Vagina (tissue), 2 donors: ENCODE data around the gene ZC3HAV1. TPM values are rescaled to one million over a fixed set of nuclear protein-coding genes. Genes with fewer than 3 reads are reported as not detected.
"Not testable (repeated sequence)": the region's sequence is repeated elsewhere in the genome, so short reads cannot be mapped to it uniquely, and the experiment has no call there.

Source experiments
- DNase-seq, 2 donors: peaks; one replicate each; pipeline ENCODE4 v3.0.0-alpha.2; 2017; ENCODE audit errors: extremely low spot score in 2 of 2
- H3K27ac ChIP-seq: fragments of 200-600 bp; sonication (generic); one replicate; pipeline ENCODE4 v1.5.1; 2019
- H3K27me3 ChIP-seq: fragments of 200-600 bp; sonication (generic); one replicate; pipeline ENCODE4 v1.5.1; 2019
- H3K36me3 ChIP-seq, 2 donors: fragments of 200-600 bp; sonication (generic); one replicate each; pipeline ENCODE4 v1.5.1; 2017 to 2019
- H3K4me1 ChIP-seq: fragments of 200-600 bp; sonication (generic); one replicate; pipeline ENCODE4 v1.5.1; 2019
- H3K4me3 ChIP-seq, 2 donors: fragments of 200-600 bp; sonication (generic); 1 replicate in 1 of 2; 2 replicates in 1 of 2; pipeline ENCODE4 v1.5.1; 2016 to 2019
- H3K9me3 ChIP-seq: fragments of 200-600 bp; sonication (generic); one replicate; pipeline ENCODE4 v1.5.1; 2019
- CTCF ChIP-seq, 3 experiments: fragments of 450-650 bp in 2 of 3; fragments of 200-600 bp in 1 of 3; sonication (generic) in 1 of 3; IDR thresholded peaks; one replicate each; pipeline ENCODE4 v1.5.1; 2017 to 2019; ENCODE audit warnings: antibody characterized with exemption in 3 of 3, mild to moderate bottlenecking in 2 of 3, moderate library complexity in 2 of 3
- POLR2A ChIP-seq, 2 donors: fragments of 450-650 bp; IDR thresholded peaks; one replicate each; pipeline ENCODE4 v1.6.1; 2017; ENCODE audit warnings: antibody characterized with exemption in 2 of 2, mild to moderate bottlenecking in 2 of 2, moderate library complexity in 2 of 2
- POLR2AphosphoS5 ChIP-seq, 2 donors: sonication (generic); formaldehyde crosslinking; IDR thresholded peaks; one replicate each; pipeline ENCODE4 v1.9.0; 2017; ENCODE audit warnings: antibody characterized with exemption in 2 of 2, mild to moderate bottlenecking in 2 of 2, low read depth in 1 of 2; ENCODE audit not compliant: insufficient read depth in 1 of 2
- intact Hi-C: fragments of 100-400 bp; cut with DNase I; formaldehyde crosslinking; loops from one replicate; pipeline ENCODE4 v1.15.1; 2023
- total RNA-seq: library from RNA; depleted of rRNA; stranded (reverse); fragments of >200 nt; gene quantifications from one replicate; pipeline ENCODE4 v1.2.3, GENCODE V29; 2016

The ZC3HAV1 gene
- total RNA-seq, 1 donor from 2014 or later: 36.6 TPM

- DNase-seq: no peak
- intact Hi-C loops: no loop called here
- no peak overlapping the region for H3K4me3 ChIP-seq
- H3K27ac ChIP-seq: peak overlapping the region; percentile 15
- TF ChIP-seq POLR2A (IDR thresholded peaks at IDR 0.05) (no peak), CTCF (IDR thresholded peaks at IDR 0.05) (no peak), POLR2AphosphoS5 (IDR thresholded peaks at IDR 0.05; ENCODE audit: insufficient read depth in 1 of 2, low read depth in 1 of 2) (no peak)
- no peaks in the 10 kb centered on the region for H3K4me1 ChIP-seq
- H3K9me3 ChIP-seq: no peaks in the 10 kb centered on the region
- H3K27me3 ChIP-seq: no peaks in the 10 kb centered on the region
- peaks cover 0 to 83% of the 10 kb centered on the region in 2 donors for H3K36me3 ChIP-seq
Measured at GRCh38 chr7:139080905-139081304, 28.6 kb downstream of the ZC3HAV1 start.

GRCh38 chr7:139079861-139080260 is 29.7 kb downstream of the ZC3HAV1 start:
- intact Hi-C loops: no loop called here
- Histone ChIP-seq H3K36me3 (peaks cover 0 to 82% of the 10 kb centered on the region in 2 donors), H3K9me3 (no peaks in the 10 kb centered on the region), H3K27ac (no peak overlapping the region), H3K4me3 (no peak overlapping the region), H3K4me1 (peaks cover 5% of the 10 kb centered on the region), H3K27me3 (no peaks in the 10 kb centered on the region)
- no peak for DNase-seq
- TF ChIP-seq POLR2A (IDR thresholded peaks at IDR 0.05): no peak
- no peak for TF ChIP-seq POLR2AphosphoS5 (IDR thresholded peaks at IDR 0.05; ENCODE audit: insufficient read depth in 1 of 2, low read depth in 1 of 2)
- no peak for TF ChIP-seq CTCF (IDR thresholded peaks at IDR 0.05)

GRCh38 chr7:139078911-139079310 is 30.6 kb downstream of the ZC3HAV1 start:
- Histone ChIP-seq H3K27me3 (no peaks in the 10 kb centered on the region), H3K36me3 (peaks cover 0 to 81% of the 10 kb centered on the region in 2 donors), H3K4me1 (peaks cover 14% of the 10 kb centered on the region), H3K4me3 (no peak overlapping the region), H3K9me3 (no peaks in the 10 kb centered on the region), H3K27ac (no peak overlapping the region)
- intact Hi-C loops: no loop called here
- TF ChIP-seq CTCF (IDR thresholded peaks at IDR 0.05) (no peak), POLR2AphosphoS5 (IDR thresholded peaks at IDR 0.05; ENCODE audit: insufficient read depth in 1 of 2, low read depth in 1 of 2) (no peak), POLR2A (IDR thresholded peaks at IDR 0.05) (no peak)
- DNase-seq: no peak

GRCh38 chr7:139078399-139078798 is 31.1 kb downstream of the ZC3HAV1 start:
- intact Hi-C loops: no loop called here
- Histone ChIP-seq H3K27ac (no peak overlapping the region), H3K4me3 (no peak overlapping the region), H3K4me1 (peaks cover 14% of the 10 kb centered on the region), H3K36me3 (peaks cover 2 to 80% of the 10 kb centered on the region in 2 donors), H3K9me3 (no peaks in the 10 kb centered on the region), H3K27me3 (no peaks in the 10 kb centered on the region)
- TF ChIP-seq POLR2A (IDR thresholded peaks at IDR 0.05) (no peak), CTCF (IDR thresholded peaks at IDR 0.05) (no peak), POLR2AphosphoS5 (IDR thresholded peaks at IDR 0.05; ENCODE audit: insufficient read depth in 1 of 2, low read depth in 1 of 2) (no peak)
- DNase-seq: no peak

GRCh38 chr7:139077706-139078105 is 31.8 kb downstream of the ZC3HAV1 start:
- H3K27me3 ChIP-seq, DNase-seq, H3K4me3 ChIP-seq, intact Hi-C loops, H3K9me3 ChIP-seq, H3K27ac ChIP-seq: not testable (repeated sequence)
- Histone ChIP-seq H3K4me1 (peaks cover 14% of the 10 kb centered on the region), H3K36me3 (peaks cover 4 to 80% of the 10 kb centered on the region in 2 donors)
